ENCODE results near the gene ASIP. TPM values are rescaled to one million over a fixed set of nuclear protein-coding genes. Genes with fewer than 3 reads are reported as not detected.

Gene ASIP
- total and polyA plus RNA-seq, 2 of the 13 experiments (the other 11 are each of a cell fraction or from before 2014, with no cell fraction given) = not detected

DNA sequence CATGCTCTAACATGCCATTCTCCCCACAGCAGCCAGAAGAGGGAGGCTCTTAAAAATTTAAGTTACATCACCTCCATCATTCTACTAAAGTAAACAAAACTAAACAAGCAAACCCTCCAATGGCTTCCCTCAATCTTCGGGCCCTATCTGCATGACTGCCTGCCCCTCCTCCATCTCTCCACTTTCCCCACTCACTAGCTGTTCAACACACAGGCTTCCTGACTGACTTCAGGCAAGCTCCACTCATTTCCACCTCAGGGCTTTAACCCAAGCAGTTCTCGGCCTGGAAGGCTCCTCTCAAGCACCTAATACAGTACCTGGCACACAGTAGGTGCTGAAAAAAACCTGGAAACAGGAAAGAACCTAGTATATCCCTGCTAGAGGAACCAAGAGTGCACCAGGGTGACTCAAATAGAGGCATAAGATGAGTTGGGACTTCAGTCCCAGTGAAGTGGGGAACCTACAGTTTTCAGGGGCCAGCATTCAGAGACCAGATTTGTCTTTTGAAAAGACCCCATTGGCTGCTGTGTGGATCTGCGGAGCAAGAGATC, 59.1 kb downstream of the ASIP start (continued):
- TF ChIP-seq, protein P1, sequence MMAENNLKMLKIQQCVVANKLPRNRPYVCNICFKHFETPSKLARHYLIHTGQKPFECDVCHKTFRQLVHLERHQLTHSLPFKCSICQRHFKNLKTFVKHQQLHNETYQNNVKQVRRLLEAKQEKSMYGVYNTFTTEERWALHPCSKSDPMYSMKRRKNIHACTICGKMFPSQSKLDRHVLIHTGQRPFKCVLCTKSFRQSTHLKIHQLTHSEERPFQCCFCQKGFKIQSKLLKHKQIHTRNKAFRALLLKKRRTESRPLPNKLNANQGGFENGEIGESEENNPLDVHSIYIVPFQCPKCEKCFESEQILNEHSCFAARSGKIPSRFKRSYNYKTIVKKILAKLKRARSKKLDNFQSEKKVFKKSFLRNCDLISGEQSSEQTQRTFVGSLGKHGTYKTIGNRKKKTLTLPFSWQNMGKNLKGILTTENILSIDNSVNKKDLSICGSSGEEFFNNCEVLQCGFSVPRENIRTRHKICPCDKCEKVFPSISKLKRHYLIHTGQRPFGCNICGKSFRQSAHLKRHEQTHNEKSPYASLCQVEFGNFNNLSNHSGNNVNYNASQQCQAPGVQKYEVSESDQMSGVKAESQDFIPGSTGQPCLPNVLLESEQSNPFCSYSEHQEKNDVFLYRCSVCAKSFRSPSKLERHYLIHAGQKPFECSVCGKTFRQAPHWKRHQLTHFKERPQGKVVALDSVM (CRISPR knock-in tag; IDR thresholded peaks at IDR 0.05) = no peak
- TF ChIP-seq ZSCAN9 (CRISPR knock-in tag; IDR thresholded peaks at IDR 0.05; ENCODE audit: borderline replicate concordance) (no peak), ZNF552 (CRISPR knock-in tag; IDR thresholded peaks at IDR 0.05; ENCODE audit: borderline replicate concordance) (no peak), ZNF160 (CRISPR knock-in tag; IDR thresholded peaks at IDR 0.05) (no peak), CBX2 (IDR thresholded peaks at IDR 0.05; ENCODE audit: low read depth, low read length) (no peak), CBX2 (CRISPR knock-in tag; IDR thresholded peaks at IDR 0.05; ENCODE audit: low read depth) (no peak), ZNF572 (CRISPR knock-in tag; IDR thresholded peaks at IDR 0.05) (peak; percentile 36; the same call in 1 of the 2 replicates), ZNF652 (CRISPR knock-in tag; IDR thresholded peaks at IDR 0.05; ENCODE audit: borderline replicate concordance, low read depth) (no peak), KDM2A (CRISPR knock-in tag; IDR thresholded peaks at IDR 0.05; ENCODE audit: borderline replicate concordance, low read depth) (peak; percentile 24; the same call in 1 of the 2 replicates), REPIN1 (CRISPR knock-in tag; IDR thresholded peaks at IDR 0.05; ENCODE audit: borderline replicate concordance, low read depth) (0 out of 2 replicates have a peak, but pooled peaks have one; percentile 15), TAF15 (IDR thresholded peaks at IDR 0.05; ENCODE audit: low read depth, low read length, poor library complexity, severe bottlenecking) (no peak), MED13 (CRISPR knock-in tag; IDR thresholded peaks at IDR 0.05) (no peak), ZNF773 (CRISPR knock-in tag; IDR thresholded peaks at IDR 0.05; ENCODE audit: borderline replicate concordance) (no peak), ZNF484 (CRISPR knock-in tag; IDR thresholded peaks at IDR 0.05; ENCODE audit: borderline replicate concordance, low read depth) (no peak)
- TF ChIP-seq, protein P2, sequence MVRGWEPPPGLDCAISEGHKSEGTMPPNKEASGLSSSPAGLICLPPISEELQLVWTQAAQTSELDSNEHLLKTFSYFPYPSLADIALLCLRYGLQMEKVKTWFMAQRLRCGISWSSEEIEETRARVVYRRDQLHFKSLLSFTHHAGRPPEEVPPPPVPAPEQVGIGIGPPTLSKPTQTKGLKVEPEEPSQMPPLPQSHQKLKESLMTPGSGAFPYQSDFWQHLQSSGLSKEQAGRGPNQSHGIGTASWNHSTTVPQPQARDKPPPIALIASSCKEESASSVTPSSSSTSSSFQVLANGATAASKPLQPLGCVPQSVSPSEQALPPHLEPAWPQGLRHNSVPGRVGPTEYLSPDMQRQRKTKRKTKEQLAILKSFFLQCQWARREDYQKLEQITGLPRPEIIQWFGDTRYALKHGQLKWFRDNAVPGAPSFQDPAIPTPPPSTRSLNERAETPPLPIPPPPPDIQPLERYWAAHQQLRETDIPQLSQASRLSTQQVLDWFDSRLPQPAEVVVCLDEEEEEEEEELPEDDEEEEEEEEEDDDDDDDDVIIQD (CRISPR knock-in tag; IDR thresholded peaks at IDR 0.05; ENCODE audit: low read depth) = peak; percentile 50; the same call in 1 of the 2 replicates
- TF ChIP-seq, protein P3, sequence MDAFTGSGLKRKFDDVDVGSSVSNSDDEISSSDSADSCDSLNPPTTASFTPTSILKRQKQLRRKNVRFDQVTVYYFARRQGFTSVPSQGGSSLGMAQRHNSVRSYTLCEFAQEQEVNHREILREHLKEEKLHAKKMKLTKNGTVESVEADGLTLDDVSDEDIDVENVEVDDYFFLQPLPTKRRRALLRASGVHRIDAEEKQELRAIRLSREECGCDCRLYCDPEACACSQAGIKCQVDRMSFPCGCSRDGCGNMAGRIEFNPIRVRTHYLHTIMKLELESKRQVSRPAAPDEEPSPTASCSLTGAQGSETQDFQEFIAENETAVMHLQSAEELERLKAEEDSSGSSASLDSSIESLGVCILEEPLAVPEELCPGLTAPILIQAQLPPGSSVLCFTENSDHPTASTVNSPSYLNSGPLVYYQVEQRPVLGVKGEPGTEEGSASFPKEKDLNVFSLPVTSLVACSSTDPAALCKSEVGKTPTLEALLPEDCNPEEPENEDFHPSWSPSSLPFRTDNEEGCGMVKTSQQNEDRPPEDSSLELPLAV (CRISPR knock-in tag; conservative IDR thresholded peaks at IDR 0.05; ENCODE audit: low read depth) = no peak
- TF ChIP-seq, protein P4, sequence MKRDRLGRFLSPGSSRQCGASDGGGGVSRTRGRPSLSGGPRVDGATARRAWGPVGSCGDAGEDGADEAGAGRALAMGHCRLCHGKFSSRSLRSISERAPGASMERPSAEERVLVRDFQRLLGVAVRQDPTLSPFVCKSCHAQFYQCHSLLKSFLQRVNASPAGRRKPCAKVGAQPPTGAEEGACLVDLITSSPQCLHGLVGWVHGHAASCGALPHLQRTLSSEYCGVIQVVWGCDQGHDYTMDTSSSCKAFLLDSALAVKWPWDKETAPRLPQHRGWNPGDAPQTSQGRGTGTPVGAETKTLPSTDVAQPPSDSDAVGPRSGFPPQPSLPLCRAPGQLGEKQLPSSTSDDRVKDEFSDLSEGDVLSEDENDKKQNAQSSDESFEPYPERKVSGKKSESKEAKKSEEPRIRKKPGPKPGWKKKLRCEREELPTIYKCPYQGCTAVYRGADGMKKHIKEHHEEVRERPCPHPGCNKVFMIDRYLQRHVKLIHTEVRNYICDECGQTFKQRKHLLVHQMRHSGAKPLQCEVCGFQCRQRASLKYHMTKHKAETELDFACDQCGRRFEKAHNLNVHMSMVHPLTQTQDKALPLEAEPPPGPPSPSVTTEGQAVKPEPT (CRISPR knock-in tag; IDR thresholded peaks at IDR 0.05; ENCODE audit: low read depth) = no peak
- TF ChIP-seq, protein P5, sequence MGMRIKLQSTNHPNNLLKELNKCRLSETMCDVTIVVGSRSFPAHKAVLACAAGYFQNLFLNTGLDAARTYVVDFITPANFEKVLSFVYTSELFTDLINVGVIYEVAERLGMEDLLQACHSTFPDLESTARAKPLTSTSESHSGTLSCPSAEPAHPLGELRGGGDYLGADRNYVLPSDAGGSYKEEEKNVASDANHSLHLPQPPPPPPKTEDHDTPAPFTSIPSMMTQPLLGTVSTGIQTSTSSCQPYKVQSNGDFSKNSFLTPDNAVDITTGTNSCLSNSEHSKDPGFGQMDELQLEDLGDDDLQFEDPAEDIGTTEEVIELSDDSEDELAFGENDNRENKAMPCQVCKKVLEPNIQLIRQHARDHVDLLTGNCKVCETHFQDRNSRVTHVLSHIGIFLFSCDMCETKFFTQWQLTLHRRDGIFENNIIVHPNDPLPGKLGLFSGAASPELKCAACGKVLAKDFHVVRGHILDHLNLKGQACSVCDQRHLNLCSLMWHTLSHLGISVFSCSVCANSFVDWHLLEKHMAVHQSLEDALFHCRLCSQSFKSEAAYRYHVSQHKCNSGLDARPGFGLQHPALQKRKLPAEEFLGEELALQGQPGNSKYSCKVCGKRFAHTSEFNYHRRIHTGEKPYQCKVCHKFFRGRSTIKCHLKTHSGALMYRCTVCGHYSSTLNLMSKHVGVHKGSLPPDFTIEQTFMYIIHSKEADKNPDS (CRISPR knock-in tag; IDR thresholded peaks at IDR 0.05) = no peak
- TF ChIP-seq, protein P6, sequence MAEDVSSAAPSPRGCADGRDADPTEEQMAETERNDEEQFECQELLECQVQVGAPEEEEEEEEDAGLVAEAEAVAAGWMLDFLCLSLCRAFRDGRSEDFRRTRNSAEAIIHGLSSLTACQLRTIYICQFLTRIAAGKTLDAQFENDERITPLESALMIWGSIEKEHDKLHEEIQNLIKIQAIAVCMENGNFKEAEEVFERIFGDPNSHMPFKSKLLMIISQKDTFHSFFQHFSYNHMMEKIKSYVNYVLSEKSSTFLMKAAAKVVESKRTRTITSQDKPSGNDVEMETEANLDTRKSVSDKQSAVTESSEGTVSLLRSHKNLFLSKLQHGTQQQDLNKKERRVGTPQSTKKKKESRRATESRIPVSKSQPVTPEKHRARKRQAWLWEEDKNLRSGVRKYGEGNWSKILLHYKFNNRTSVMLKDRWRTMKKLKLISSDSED (CRISPR knock-in tag; IDR thresholded peaks at IDR 0.05) = no peak

All from HepG2 (cell line).